Nephron progenitor cell (in vitro differentiated cells): ENCODE results near the gene GPC5.

Experiments
- DNase-seq: peaks from one replicate; pipeline ENCODE4 v3.0.0; 2021
- H3K27ac Mint-ChIP-seq: 2 replicates; pipeline ENCODE4 v1.8.0; 2021; ENCODE audit warnings: mild to moderate bottlenecking, moderate library complexity, mixed read lengths
- H3K27me3 Mint-ChIP-seq: 2 replicates; pipeline ENCODE4 v1.8.0; 2021; ENCODE audit warnings: mild to moderate bottlenecking, low read depth, mixed read lengths; ENCODE audit not compliant: poor library complexity
- H3K36me3 Mint-ChIP-seq: 2 replicates; pipeline ENCODE4 v1.8.0; 2021; ENCODE audit warnings: low read depth, mixed read lengths
- H3K4me1 Mint-ChIP-seq: 2 replicates; pipeline ENCODE4 v1.8.0; 2021; ENCODE audit warnings: mixed read lengths
- H3K4me3 Mint-ChIP-seq: 2 replicates; pipeline ENCODE4 v1.8.0; 2021; ENCODE audit warnings: mild to moderate bottlenecking, moderate library complexity, mixed read lengths
- H3K9me3 Mint-ChIP-seq: 2 replicates; pipeline ENCODE4 v1.8.0; 2021; ENCODE audit warnings: mild to moderate bottlenecking, moderate library complexity, mixed read lengths
- TF ChIP-seq, protein P1 (sequence below): fragments of 200-600 bp; sonication (generic); IDR thresholded peaks from 2 replicates; pipeline ENCODE4 v1.5.0; 2021; ENCODE audit warnings: antibody characterized with exemption

Gene GPC5

GRCh38 chr13:91739751-91740150 lies 341.3 kb downstream of the GPC5 start:
- no peaks in the 10 kb centered on the region for H3K36me3 Mint-ChIP-seq
- no peak overlapping the region for H3K27ac Mint-ChIP-seq
- H3K4me3 Mint-ChIP-seq = no peak overlapping the region
- H3K27me3 Mint-ChIP-seq = no peaks in the 10 kb centered on the region
- TF ChIP-seq, protein P1, sequence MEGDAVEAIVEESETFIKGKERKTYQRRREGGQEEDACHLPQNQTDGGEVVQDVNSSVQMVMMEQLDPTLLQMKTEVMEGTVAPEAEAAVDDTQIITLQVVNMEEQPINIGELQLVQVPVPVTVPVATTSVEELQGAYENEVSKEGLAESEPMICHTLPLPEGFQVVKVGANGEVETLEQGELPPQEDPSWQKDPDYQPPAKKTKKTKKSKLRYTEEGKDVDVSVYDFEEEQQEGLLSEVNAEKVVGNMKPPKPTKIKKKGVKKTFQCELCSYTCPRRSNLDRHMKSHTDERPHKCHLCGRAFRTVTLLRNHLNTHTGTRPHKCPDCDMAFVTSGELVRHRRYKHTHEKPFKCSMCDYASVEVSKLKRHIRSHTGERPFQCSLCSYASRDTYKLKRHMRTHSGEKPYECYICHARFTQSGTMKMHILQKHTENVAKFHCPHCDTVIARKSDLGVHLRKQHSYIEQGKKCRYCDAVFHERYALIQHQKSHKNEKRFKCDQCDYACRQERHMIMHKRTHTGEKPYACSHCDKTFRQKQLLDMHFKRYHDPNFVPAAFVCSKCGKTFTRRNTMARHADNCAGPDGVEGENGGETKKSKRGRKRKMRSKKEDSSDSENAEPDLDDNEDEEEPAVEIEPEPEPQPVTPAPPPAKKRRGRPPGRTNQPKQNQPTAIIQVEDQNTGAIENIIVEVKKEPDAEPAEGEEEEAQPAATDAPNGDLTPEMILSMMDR = no peak
- no peak for DNase-seq
- peaks cover 29% of the 10 kb centered on the region for H3K4me1 Mint-ChIP-seq
- no peaks in the 10 kb centered on the region for H3K9me3 Mint-ChIP-seq

DNA sequence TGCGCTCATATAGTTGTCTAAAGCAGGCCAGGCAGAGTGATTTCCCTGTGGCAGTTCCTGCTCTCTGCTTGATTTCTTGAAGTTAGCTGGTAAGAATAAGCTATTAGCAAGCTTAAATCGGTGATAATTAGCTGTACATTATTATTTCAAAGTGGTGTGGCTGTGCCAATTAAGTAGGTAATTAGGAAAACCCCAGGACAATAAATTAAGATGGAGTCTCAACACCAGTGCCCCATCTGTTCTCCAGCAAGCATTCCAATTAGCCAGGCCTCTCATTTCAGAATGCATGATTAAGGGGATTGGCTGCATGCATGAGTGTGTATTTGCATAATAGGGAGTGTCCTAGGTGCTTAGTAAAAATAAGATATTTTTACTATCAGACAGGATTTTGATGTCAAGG lies 342.3 kb downstream of the GPC5 start:
- H3K9me3 Mint-ChIP-seq = no peaks in the 10 kb centered on the region
- peaks cover 39% of the 10 kb centered on the region for H3K4me1 Mint-ChIP-seq
- DNase-seq = no peak
- H3K27ac Mint-ChIP-seq = no peak overlapping the region
- no peaks in the 10 kb centered on the region for H3K36me3 Mint-ChIP-seq
- H3K4me3 Mint-ChIP-seq = no peak overlapping the region
- H3K27me3 Mint-ChIP-seq = no peaks in the 10 kb centered on the region
- TF ChIP-seq, protein P1 = no peak

GRCh38 chr13:91741925-91742324 lies 343.5 kb downstream of the GPC5 start:
- DNase-seq = no peak
- peak overlapping the region; percentile 16 for H3K4me3 Mint-ChIP-seq
- no peaks in the 10 kb centered on the region for H3K9me3 Mint-ChIP-seq
- H3K36me3 Mint-ChIP-seq = no peaks in the 10 kb centered on the region
- H3K27me3 Mint-ChIP-seq = no peaks in the 10 kb centered on the region
- TF ChIP-seq, protein P1 = no peak
- H3K4me1 Mint-ChIP-seq = peaks cover 46% of the 10 kb centered on the region
- peak overlapping the region; percentile 78 for H3K27ac Mint-ChIP-seq

DNA sequence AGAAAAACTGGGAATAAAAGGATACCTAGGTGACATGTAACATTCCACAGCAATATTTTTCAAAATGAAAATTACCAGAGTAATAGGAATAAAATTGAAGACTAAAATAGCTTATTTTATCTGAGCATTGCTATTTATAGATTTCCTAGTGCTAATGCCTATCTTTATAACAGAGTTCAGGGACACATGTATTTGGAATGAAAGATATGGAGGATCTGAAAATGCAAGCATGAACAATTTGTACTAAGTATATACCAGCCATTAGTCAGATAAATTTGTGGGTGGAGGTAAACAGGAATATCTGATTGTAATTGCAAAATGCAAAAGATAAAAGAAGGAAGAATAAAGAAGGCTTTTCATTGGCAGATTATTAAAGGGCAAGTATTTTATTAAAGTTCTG lies 345.9 kb downstream of the GPC5 start:
- Mint-ChIP-seq H3K27me3 (peaks cover 4% of the 10 kb centered on the region), H3K27ac (no peak overlapping the region), H3K4me1 (peaks cover 46% of the 10 kb centered on the region), H3K36me3 (no peaks in the 10 kb centered on the region), H3K9me3 (peaks cover 3% of the 10 kb centered on the region), H3K4me3 (no peak overlapping the region)
- DNase-seq = no peak
- TF ChIP-seq, protein P1 = no peak

GRCh38 chr13:91745967-91746366 lies 347.5 kb downstream of the GPC5 start:
- H3K4me3 Mint-ChIP-seq = no peak overlapping the region
- peak overlapping the region; percentile 10 for H3K27ac Mint-ChIP-seq
- peaks cover 4% of the 10 kb centered on the region for H3K27me3 Mint-ChIP-seq
- peaks cover 36% of the 10 kb centered on the region for H3K4me1 Mint-ChIP-seq
- H3K36me3 Mint-ChIP-seq = no peaks in the 10 kb centered on the region
- no peak for DNase-seq
- TF ChIP-seq, protein P1 = no peak
- peaks cover 3% of the 10 kb centered on the region for H3K9me3 Mint-ChIP-seq

GRCh38 chr13:91747186-91747585 lies 348.8 kb downstream of the GPC5 start:
- Mint-ChIP-seq H3K4me1 (peaks cover 24% of the 10 kb centered on the region), H3K4me3 (no peak overlapping the region), H3K27me3 (peaks cover 4% of the 10 kb centered on the region), H3K9me3 (peaks cover 3% of the 10 kb centered on the region), H3K27ac (no peak overlapping the region), H3K36me3 (no peaks in the 10 kb centered on the region)
- no peak for DNase-seq
- TF ChIP-seq, protein P1 = no peak
